RWPE2 (cell line): ENCODE measurements around the gene ACSL1.

Experiments
- ATAC-seq: fragments of 200-7000 bp; cut with Tn5 transposase; 3 replicates; pipeline ENCODE4 v1.9.1; 2021; ENCODE audit warnings: low read depth
- DNase-seq: peaks from one replicate; pipeline ENCODE4 v3.0.0-alpha.2; 2020; ENCODE audit warnings: low spot score
- H3K27ac ChIP-seq: fragments of 450-650 bp; 2 replicates; pipeline ENCODE4 v1.5.1; 2017; ENCODE audit warnings: mild to moderate bottlenecking; ENCODE audit not compliant: poor library complexity, severe bottlenecking
- H3K27me3 ChIP-seq: fragments of 250-450 bp; sonication (Bioruptor Pico); 2 replicates; pipeline ENCODE4 v1.5.1; 2021; ENCODE audit warnings: mild to moderate bottlenecking, moderate library complexity; ENCODE audit not compliant: insufficient read depth, poor library complexity, severe bottlenecking
- H3K36me3 ChIP-seq: fragments of 250-450 bp; sonication (Bioruptor Pico); 2 replicates; pipeline ENCODE4 v1.5.1; 2020; ENCODE audit warnings: low read depth, mild to moderate bottlenecking, moderate library complexity
- H3K4me1 ChIP-seq: fragments of 250-450 bp; sonication (Bioruptor Pico); 2 replicates; pipeline ENCODE4 v1.5.1; 2021; ENCODE audit warnings: mild to moderate bottlenecking, moderate library complexity; ENCODE audit not compliant: insufficient read depth, poor library complexity, severe bottlenecking
- H3K4me3 ChIP-seq: fragments of 250-450 bp; sonication (Bioruptor Pico); 2 replicates; pipeline ENCODE4 v1.5.1; 2021; ENCODE audit warnings: mild to moderate bottlenecking, moderate library complexity; ENCODE audit not compliant: severe bottlenecking
- H3K9me3 ChIP-seq: fragments of 250-450 bp; sonication (Bioruptor Pico); 2 replicates; pipeline ENCODE4 v1.5.1; 2021; ENCODE audit warnings: mild to moderate bottlenecking, moderate library complexity; ENCODE audit not compliant: severe bottlenecking
- TF ChIP-seq, protein P1 (sequence below): fragments of 450-650 bp; IDR thresholded peaks from one replicate; pipeline ENCODE4 v1.5.1; 2017; ENCODE audit warnings: mild to moderate bottlenecking, moderate library complexity; ENCODE audit not compliant: poor library complexity, severe bottlenecking

ACSL1 gene

GRCh38 chr4:184854673-184855072 is 28.9 kb upstream of the ACSL1 start:
- H3K4me3 ChIP-seq: no peak overlapping the region
- no peak for DNase-seq
- no peaks in the 10 kb centered on the region for H3K36me3 ChIP-seq
- no peak for ATAC-seq
- H3K27me3 ChIP-seq: no peaks in the 10 kb centered on the region
- no peaks in the 10 kb centered on the region for H3K4me1 ChIP-seq
- no peaks in the 10 kb centered on the region for H3K9me3 ChIP-seq
- H3K27ac ChIP-seq: no peak overlapping the region
- TF ChIP-seq, protein P1, sequence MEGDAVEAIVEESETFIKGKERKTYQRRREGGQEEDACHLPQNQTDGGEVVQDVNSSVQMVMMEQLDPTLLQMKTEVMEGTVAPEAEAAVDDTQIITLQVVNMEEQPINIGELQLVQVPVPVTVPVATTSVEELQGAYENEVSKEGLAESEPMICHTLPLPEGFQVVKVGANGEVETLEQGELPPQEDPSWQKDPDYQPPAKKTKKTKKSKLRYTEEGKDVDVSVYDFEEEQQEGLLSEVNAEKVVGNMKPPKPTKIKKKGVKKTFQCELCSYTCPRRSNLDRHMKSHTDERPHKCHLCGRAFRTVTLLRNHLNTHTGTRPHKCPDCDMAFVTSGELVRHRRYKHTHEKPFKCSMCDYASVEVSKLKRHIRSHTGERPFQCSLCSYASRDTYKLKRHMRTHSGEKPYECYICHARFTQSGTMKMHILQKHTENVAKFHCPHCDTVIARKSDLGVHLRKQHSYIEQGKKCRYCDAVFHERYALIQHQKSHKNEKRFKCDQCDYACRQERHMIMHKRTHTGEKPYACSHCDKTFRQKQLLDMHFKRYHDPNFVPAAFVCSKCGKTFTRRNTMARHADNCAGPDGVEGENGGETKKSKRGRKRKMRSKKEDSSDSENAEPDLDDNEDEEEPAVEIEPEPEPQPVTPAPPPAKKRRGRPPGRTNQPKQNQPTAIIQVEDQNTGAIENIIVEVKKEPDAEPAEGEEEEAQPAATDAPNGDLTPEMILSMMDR: no peak

DNA sequence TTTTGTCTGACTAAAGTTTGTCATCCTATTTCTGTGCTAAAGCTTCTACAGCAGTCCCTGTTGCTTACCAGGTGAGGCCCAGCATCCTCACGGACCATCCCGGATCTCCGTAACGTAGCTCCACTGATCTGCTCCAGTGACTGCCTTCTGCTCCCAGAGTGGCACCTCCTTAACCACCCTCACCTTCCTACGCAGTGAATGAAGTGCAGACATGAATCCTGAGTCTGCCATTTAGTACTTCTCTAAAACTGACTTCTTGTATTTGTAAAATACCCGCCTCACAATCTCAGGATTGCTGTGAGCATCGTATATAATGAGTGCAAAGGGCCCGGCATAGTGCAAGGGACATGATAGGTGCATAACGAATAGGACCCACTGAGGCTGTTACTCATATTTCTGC is 27.7 kb upstream of the ACSL1 start:
- H3K27ac ChIP-seq: no peak overlapping the region
- DNase-seq: no peak
- no peaks in the 10 kb centered on the region for H3K27me3 ChIP-seq
- no peaks in the 10 kb centered on the region for H3K36me3 ChIP-seq
- no peaks in the 10 kb centered on the region for H3K4me1 ChIP-seq
- ATAC-seq: no peak
- no peaks in the 10 kb centered on the region for H3K9me3 ChIP-seq
- TF ChIP-seq, protein P1: no peak
- no peak overlapping the region for H3K4me3 ChIP-seq

DNA sequence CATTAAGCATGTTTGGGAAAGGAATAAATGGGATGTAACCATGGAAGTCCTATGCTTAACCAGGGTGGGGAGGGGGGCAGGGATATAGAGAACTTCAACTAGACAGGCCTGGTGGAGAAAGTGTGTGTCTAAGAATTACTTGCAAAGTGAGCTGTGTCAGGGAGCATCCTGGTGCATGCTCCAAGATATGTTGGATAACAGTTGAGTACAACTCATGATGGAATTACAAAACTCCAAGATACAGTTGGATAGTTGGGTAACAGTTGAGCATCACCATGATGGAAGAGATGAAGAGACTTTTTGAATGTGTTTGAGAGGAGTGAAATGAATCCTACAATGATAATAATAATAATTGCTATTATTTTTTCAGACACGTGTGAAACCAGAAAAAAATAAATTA is 26.1 kb upstream of the ACSL1 start:
- Histone ChIP-seq H3K4me3 (no peak overlapping the region), H3K27me3 (no peaks in the 10 kb centered on the region), H3K4me1 (no peaks in the 10 kb centered on the region), H3K27ac (no peak overlapping the region), H3K9me3 (no peaks in the 10 kb centered on the region), H3K36me3 (no peaks in the 10 kb centered on the region)
- no peak for DNase-seq
- TF ChIP-seq, protein P1: no peak
- no peak for ATAC-seq

DNA sequence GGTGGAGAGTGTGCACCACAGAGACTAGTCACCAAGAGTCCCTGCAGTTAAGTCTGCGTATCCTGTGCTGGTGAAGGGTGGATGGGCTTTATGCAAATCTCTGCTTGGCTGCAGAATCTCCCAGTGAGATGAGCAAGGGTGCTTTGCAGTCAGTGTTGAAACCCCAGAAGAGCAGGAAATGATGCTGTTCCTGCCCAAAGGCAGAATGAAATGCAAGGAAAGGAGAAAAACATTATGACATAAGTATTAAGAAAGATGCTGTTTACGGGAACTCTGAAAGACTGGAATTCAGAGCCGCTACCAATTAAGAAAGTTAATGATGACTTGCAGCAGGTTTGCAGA is 25.4 kb upstream of the ACSL1 start:
- Histone ChIP-seq H3K4me3 (no peak overlapping the region), H3K36me3 (no peaks in the 10 kb centered on the region), H3K27ac (no peak overlapping the region), H3K27me3 (no peaks in the 10 kb centered on the region), H3K9me3 (no peaks in the 10 kb centered on the region), H3K4me1 (no peaks in the 10 kb centered on the region)
- TF ChIP-seq, protein P1: no peak
- DNase-seq: no peak
- ATAC-seq: no peak

- ATAC-seq: no peak
- Histone ChIP-seq H3K27me3 (no peaks in the 10 kb centered on the region), H3K36me3 (no peaks in the 10 kb centered on the region), H3K4me3 (no peak overlapping the region), H3K4me1 (no peaks in the 10 kb centered on the region), H3K9me3 (no peaks in the 10 kb centered on the region), H3K27ac (no peak overlapping the region)
- TF ChIP-seq, protein P1: no peak
- no peak for DNase-seq
These were observed 24.8 kb upstream of the ACSL1 start for GRCh38 chr4:184850431-184851199.
